Measurements from ENCODE around the gene KRTAP25-1. TPM values are rescaled to one million over a fixed set of nuclear protein-coding genes. Genes with fewer than 3 reads are reported as not detected.

The KRTAP25-1 gene
- total and polyA plus RNA-seq, 7 donors = not detected

DNA sequence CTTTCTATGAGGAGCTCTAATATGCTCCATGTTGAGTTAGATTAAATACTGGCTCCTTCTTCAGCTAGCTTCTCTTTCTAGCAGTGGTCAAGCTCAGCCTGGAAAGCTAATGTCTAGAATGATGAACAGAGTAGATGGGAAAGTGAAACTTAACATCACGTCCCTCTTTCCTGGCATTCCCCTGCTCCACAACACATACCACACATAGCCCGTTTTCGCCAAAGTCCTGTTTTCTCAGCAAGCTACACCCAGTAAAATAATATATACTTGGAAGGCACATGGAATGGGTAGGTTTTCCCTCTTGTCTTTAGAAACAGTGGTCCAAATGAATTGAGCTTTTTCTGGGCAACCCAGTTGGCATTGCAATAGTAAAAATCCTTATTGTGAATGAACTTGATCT is 44.4 kb upstream of the KRTAP25-1 start:
- WGBS, 3 donors = 71 to 88% (median 79%) methylated on average over 3 of the region's 3 CpGs
- no peak for ATAC-seq

DNA sequence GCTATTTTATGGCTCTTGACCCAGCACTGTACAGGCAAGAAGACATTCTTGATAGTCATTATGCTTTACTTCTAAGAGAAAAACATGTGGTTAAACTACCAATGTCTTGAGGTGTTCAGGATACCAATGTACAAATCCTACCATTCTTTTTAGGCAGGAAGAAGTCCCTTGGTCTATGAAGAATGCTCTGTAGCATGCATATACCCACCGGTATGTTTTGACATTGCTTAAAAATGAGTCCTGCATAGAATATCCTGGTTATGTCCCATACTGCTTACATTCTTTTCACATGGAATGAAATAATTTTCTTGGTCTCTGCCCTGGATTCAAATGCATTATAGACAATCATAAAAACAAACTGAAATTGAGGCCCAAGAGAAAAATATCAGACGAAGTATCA is 43.4 kb upstream of the KRTAP25-1 start:
- Histone ChIP-seq H3K27me3 (ENCODE audit: insufficient read depth in 3 of 3, low read length in 2 of 3) (no peaks in the 10 kb centered on the region), H3K9me3 (no peaks in the 10 kb centered on the region), H3K27ac (no peak overlapping the region), H3K36me3 (ENCODE audit: insufficient read depth in 1 of 2, low read depth in 1 of 2) (no peaks in the 10 kb centered on the region), H3K4me1 (no peaks in the 10 kb centered on the region), H3K4me3 (no peak overlapping the region)
- DNase-seq (no peak), ATAC-seq (no peak)
- TF ChIP-seq, protein P1, sequence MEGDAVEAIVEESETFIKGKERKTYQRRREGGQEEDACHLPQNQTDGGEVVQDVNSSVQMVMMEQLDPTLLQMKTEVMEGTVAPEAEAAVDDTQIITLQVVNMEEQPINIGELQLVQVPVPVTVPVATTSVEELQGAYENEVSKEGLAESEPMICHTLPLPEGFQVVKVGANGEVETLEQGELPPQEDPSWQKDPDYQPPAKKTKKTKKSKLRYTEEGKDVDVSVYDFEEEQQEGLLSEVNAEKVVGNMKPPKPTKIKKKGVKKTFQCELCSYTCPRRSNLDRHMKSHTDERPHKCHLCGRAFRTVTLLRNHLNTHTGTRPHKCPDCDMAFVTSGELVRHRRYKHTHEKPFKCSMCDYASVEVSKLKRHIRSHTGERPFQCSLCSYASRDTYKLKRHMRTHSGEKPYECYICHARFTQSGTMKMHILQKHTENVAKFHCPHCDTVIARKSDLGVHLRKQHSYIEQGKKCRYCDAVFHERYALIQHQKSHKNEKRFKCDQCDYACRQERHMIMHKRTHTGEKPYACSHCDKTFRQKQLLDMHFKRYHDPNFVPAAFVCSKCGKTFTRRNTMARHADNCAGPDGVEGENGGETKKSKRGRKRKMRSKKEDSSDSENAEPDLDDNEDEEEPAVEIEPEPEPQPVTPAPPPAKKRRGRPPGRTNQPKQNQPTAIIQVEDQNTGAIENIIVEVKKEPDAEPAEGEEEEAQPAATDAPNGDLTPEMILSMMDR (IDR thresholded peaks at IDR 0.05) = no peak
- WGBS, 3 donors = 84 to 92% (median 89%) methylated on average over 2 of the region's 2 CpGs
- intact Hi-C loops (cut with DNase I) = no loop called here

More for the DNA sequence above, 44.4 kb upstream of the KRTAP25-1 start:
- no peak overlapping the region for H3K27ac ChIP-seq
- no peak for DNase-seq
- H3K4me1 ChIP-seq = no peaks in the 10 kb centered on the region
- H3K9me3 ChIP-seq = no peaks in the 10 kb centered on the region
- H3K36me3 ChIP-seq (ENCODE audit: insufficient read depth in 1 of 2, low read depth in 1 of 2) = no peaks in the 10 kb centered on the region
- H3K4me3 ChIP-seq = no peak overlapping the region
- H3K27me3 ChIP-seq (ENCODE audit: insufficient read depth in 3 of 3, low read length in 2 of 3) = no peaks in the 10 kb centered on the region
- TF ChIP-seq, protein P1 (IDR thresholded peaks at IDR 0.05) = no peak
- intact Hi-C loops (cut with DNase I) = no loop called here

DNA sequence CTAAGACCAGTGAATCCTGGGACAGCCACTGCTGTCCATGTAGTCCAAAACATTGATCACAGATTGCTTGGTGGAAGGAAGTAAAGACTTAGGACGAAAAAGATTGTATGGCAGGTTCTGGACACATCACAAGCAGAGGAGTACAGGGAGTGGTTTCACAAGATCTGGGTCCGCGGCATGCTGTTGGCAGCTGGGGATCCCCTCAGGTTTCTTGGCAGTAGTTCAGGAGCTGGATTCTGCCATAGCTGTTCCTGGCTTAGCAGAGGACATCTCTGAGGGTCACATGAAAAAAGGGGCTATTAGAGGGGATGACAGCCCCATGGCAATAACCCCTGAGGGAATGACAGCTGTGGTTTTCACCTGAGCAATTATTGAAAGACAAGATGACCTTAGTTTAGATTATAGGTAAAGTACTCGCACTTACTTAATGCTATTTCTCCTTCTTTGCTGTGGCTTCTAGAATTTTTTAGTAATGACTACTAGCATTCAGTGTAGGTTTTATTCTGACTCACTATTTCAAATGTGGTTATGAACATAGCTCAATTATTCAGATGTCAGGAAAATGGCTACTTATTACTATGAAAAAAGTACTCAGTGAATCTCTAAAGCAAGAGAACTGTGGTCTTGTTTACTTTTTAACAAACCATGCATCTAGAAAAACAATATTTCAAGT is 40.0 kb upstream of the KRTAP25-1 start:
- ATAC-seq (no peak), DNase-seq (no peak)
- Histone ChIP-seq H3K4me1 (no peaks in the 10 kb centered on the region), H3K27me3 (ENCODE audit: insufficient read depth in 3 of 3, low read length in 2 of 3) (no peaks in the 10 kb centered on the region), H3K9me3 (peaks cover 3% of the 10 kb centered on the region), H3K4me3 (no peak overlapping the region), H3K27ac (no peak overlapping the region), H3K36me3 (ENCODE audit: insufficient read depth in 1 of 2, low read depth in 1 of 2) (no peaks in the 10 kb centered on the region)
- TF ChIP-seq, protein P1 (IDR thresholded peaks at IDR 0.05) = no peak
- intact Hi-C loops (cut with DNase I) = no loop called here
- WGBS, 3 donors = 74 to 86% (median 85%) methylated on average over 4 of the region's 4 CpGs

DNA sequence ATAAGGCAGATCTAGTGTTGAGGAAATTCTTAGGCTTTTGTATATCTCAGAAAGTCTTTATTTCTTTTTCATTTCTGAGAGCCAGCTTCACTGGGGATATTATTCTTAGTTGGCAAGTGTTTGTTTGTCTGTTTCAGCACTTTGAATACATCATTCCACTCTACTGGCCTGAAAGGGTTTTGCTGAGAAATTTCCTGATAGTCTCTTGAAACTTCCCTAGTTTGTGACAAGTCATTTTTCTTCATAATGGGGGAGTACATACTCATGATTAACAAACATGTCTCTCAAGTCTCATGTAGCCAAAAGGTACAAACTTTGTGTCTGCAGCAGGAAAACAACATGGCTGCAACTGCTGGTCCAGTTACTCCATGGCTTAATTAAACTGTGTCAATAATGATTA is 37.1 kb upstream of the KRTAP25-1 start:
- no peak overlapping the region for H3K4me3 ChIP-seq
- no peaks in the 10 kb centered on the region for H3K4me1 ChIP-seq
- TF ChIP-seq, protein P1 (IDR thresholded peaks at IDR 0.05) = no peak
- DNase-seq (no peak), ATAC-seq (no peak)
- H3K9me3 ChIP-seq = peaks cover 3% of the 10 kb centered on the region
- intact Hi-C loops (cut with DNase I) = no loop called here
- no peaks in the 10 kb centered on the region for H3K27me3 ChIP-seq (ENCODE audit: insufficient read depth in 3 of 3, low read length in 2 of 3)
- H3K36me3 ChIP-seq (ENCODE audit: insufficient read depth in 1 of 2, low read depth in 1 of 2) = no peaks in the 10 kb centered on the region
- H3K27ac ChIP-seq = no peak overlapping the region

DNA sequence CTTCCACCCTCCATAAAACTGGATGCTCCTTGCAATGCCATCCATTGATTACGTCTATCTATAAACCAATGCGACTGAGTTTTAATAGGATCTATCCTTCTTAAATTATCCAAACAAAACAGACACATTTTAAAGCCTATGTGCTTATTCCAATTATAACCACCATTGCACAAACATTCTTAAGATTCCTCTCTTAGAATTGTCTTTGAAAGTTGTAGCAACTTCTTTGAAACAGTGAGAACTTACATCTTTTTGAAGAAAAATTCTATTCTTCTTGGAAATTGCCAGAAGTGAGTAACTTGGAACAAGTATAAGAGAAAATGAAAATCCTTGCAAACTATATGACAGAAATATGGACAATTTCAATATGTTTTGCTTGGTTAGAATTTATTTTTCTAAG is 30.9 kb upstream of the KRTAP25-1 start, which contains the start of gene KRTAP26-1:
Gene KRTAP26-1, minus strand, starts transcription at position 101 of the 400 bp plus-strand sequence. CDS start 280 bp downstream, outside the sequence.
- no peak for ATAC-seq
- intact Hi-C loops (cut with DNase I) = no loop called here
- DNase-seq = no peak
- Histone ChIP-seq H3K9me3 (no peaks in the 10 kb centered on the region), H3K27me3 (ENCODE audit: insufficient read depth in 3 of 3, low read length in 2 of 3) (no peaks in the 10 kb centered on the region), H3K4me1 (no peaks in the 10 kb centered on the region), H3K4me3 (no peak within 1 kb of the TSS), H3K27ac (no peak within 1 kb of the TSS), H3K36me3 (ENCODE audit: insufficient read depth in 1 of 2, low read depth in 1 of 2) (no peaks in the 10 kb centered on the region)
- WGBS, 3 donors = 90 to 92% (median 91%) methylated on average over 2 of the region's 2 CpGs
- TF ChIP-seq, protein P1 (IDR thresholded peaks at IDR 0.05) = no peak
